DMS114 treated with DMSO at 0.1 percent for 48 hours (cell line): Measurements from ENCODE around the gene E2F7.

Experiments used
- DNase-seq: peaks from one replicate; lab custom pipeline; 2025; ENCODE audit not compliant: unreplicated experiment; lab: John Stamatoyannopoulos, UW

Gene E2F7

GRCh38 chr12:77025782-77026314 lies 39.5 kb downstream of the E2F7 start:
- no peak for DNase-seq

GRCh38 chr12:77023501-77023900 lies 41.9 kb downstream of the E2F7 start:
- DNase-seq: no peak

GRCh38 chr12:77019920-77020319 lies 45.4 kb downstream of the E2F7 start:
- no peak for DNase-seq

GRCh38 chr12:77016606-77017005 lies 48.8 kb downstream of the E2F7 start:
- DNase-seq: no peak

- DNase-seq: no peak
These were observed 52.3 kb downstream of the E2F7 start for GRCh38 chr12:77013091-77013490.

GRCh38 chr12:77010691-77011548 lies 54.4 kb downstream of the E2F7 start:
- peak; percentile 74 for DNase-seq

- DNase-seq: no peak
These were observed 57.9 kb downstream of the E2F7 start for GRCh38 chr12:77007476-77007875.

- DNase-seq: no peak
These were observed 59.7 kb downstream of the E2F7 start for GRCh38 chr12:77005611-77006098.

GRCh38 chr12:77003914-77004313 lies 61.5 kb downstream of the E2F7 start:
- no peak for DNase-seq

- DNase-seq: no peak
These were observed 62.1 kb downstream of the E2F7 start for GRCh38 chr12:77003246-77003645.

GRCh38 chr12:77002382-77002781 lies 63.0 kb downstream of the E2F7 start:
- no peak for DNase-seq

GRCh38 chr12:77001276-77001675 lies 64.1 kb downstream of the E2F7 start:
- DNase-seq: peak; percentile 59

- DNase-seq: no peak
These were observed 66.3 kb downstream of the E2F7 start for GRCh38 chr12:76998908-76999556.

GRCh38 chr12:76998386-76998785 lies 67.0 kb downstream of the E2F7 start:
- no peak for DNase-seq

- no peak for DNase-seq
These were observed 68.2 kb downstream of the E2F7 start for GRCh38 chr12:76997011-76997780.

GRCh38 chr12:76990716-76991115 lies 74.7 kb downstream of the E2F7 start:
- DNase-seq: no peak

GRCh38 chr12:76984566-76984965 lies 80.8 kb downstream of the E2F7 start:
- no peak for DNase-seq

- no peak for DNase-seq
These were observed 81.9 kb downstream of the E2F7 start for GRCh38 chr12:76983420-76983819.

- no peak for DNase-seq
These were observed 85.2 kb downstream of the E2F7 start for GRCh38 chr12:76980196-76980595.

GRCh38 chr12:76976777-76977382 lies 88.5 kb downstream of the E2F7 start:
- DNase-seq: no peak
